ENCODE results near the gene PKDCC.

Gene PKDCC

DNA sequence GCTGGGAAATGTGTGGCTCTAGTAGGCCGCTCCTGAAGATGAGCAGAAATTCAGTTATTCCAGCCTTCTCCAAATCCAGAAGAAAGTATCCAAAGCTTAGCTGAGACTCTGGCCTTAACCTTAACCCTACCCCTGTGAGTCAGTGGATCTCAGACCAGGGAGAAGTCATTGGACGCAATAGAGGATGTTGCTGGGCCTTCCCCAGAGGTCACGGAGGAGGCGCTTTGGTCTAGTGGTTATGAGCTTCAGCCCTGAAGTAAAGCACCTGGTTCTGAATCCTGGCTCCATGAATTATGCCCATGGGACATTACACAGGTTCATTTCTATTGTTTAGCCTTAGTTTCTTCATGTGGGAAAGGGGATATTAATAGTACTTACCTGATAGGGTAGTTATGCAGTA, 24.0 kb downstream of the PKDCC start:
- no peak for DNase-seq (ENCODE audit: low spot score)
- TF ChIP-seq, protein P1, sequence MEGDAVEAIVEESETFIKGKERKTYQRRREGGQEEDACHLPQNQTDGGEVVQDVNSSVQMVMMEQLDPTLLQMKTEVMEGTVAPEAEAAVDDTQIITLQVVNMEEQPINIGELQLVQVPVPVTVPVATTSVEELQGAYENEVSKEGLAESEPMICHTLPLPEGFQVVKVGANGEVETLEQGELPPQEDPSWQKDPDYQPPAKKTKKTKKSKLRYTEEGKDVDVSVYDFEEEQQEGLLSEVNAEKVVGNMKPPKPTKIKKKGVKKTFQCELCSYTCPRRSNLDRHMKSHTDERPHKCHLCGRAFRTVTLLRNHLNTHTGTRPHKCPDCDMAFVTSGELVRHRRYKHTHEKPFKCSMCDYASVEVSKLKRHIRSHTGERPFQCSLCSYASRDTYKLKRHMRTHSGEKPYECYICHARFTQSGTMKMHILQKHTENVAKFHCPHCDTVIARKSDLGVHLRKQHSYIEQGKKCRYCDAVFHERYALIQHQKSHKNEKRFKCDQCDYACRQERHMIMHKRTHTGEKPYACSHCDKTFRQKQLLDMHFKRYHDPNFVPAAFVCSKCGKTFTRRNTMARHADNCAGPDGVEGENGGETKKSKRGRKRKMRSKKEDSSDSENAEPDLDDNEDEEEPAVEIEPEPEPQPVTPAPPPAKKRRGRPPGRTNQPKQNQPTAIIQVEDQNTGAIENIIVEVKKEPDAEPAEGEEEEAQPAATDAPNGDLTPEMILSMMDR (IDR thresholded peaks at IDR 0.05; ENCODE audit: extremely low read depth, missing control alignments): no peak

DNA sequence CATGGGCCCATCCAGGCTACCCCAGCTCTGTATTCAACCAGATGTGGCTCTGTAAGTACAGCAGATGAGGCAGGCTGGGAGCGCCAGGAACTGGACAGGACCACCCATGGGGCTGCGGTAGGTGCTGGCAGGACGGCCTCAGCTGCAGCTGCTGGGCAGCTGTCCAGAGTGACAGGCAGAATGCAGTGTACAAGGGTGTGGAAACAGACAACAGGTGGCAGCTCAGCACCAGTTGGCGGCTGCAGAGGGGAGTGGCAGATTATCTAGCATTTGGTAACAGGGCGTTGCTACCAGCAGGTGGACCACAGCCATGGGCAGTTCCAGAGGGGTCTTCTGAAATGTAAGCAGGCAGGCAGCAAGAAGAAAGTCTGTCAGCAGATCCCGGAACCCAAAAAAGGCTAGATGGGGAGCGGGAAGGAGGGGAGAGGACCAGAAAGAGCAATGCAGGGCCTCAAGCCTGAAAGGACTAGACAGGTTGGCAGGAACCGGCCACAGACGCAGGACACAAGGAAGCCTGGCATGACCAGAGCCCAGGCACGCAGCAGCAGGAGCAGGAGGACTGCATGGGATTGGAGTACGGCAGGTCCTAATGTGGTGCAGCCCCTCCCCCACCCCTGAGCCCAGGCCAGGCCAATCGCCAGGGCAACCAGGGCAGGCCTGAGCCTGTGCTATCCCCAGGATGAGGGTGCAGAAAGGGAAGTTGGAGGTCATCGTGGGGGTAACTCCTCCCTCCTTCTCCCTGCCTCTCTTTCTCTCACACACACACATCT, 24.7 kb downstream of the PKDCC start:
- DNase-seq (ENCODE audit: low spot score): no peak
- TF ChIP-seq, protein P1 (IDR thresholded peaks at IDR 0.05; ENCODE audit: extremely low read depth, missing control alignments): no peak

- no peak for DNase-seq (ENCODE audit: low spot score)
- TF ChIP-seq, protein P1 (IDR thresholded peaks at IDR 0.05; ENCODE audit: extremely low read depth, missing control alignments): no peak
Measured at GRCh38 chr2:42073739-42074503, 26.1 kb downstream of the PKDCC start.

- DNase-seq (ENCODE audit: low spot score): no peak
- TF ChIP-seq, protein P1 (IDR thresholded peaks at IDR 0.05; ENCODE audit: extremely low read depth, missing control alignments): no peak
Measured at GRCh38 chr2:42074661-42075060, 26.8 kb downstream of the PKDCC start.

GRCh38 chr2:42076357-42077225, 28.8 kb downstream of the PKDCC start:
- TF ChIP-seq, protein P1 (IDR thresholded peaks at IDR 0.05; ENCODE audit: extremely low read depth, missing control alignments): no peak

DNA sequence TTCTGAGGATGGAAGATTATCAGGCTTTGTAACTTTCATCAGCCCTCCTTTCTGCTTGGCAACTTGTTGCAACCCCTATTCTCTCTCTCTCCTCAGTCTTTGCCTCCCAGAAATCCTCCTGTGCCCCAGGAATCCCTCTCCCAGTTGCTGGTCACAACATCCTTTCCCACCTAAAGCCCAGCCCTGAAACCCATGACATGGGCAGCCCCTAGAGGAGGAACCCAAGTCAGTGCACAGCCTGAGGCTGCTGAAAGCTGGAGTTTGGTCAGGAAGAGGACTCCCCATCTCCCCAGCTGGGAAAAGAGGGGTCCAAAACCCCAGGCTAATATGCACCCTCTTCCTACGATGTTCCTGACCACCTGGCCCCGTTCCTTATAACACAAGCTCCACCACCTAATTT, 29.5 kb downstream of the PKDCC start:
- DNase-seq (ENCODE audit: low spot score): no peak
- TF ChIP-seq, protein P1 (IDR thresholded peaks at IDR 0.05; ENCODE audit: extremely low read depth, missing control alignments): peak; percentile 10

More at GRCh38 chr2:42076357-42077225, 28.8 kb downstream of the PKDCC start:
- no peak for DNase-seq (ENCODE audit: low spot score)

Data from GM20000 (cell line).